Esophagus muscularis mucosa (tissue), 4 donors: ENCODE measurements around the gene RGS18.

Experiments
- CTCF ChIP-seq, 3 experiments: fragments of 200-600 bp in 2 of 3; fragments of 450-650 bp in 1 of 3; sonication (generic) in 2 of 3; IDR thresholded peaks; one replicate each; pipeline ENCODE4 v1.5.1; 2017 to 2019; ENCODE audit warnings: antibody characterized with exemption in 3 of 3, mild to moderate bottlenecking in 2 of 3, moderate library complexity in 1 of 3
- EP300 ChIP-seq: sonication (generic); formaldehyde crosslinking; IDR thresholded peaks from one replicate; pipeline ENCODE4 v1.6.1; 2017; ENCODE audit warnings: antibody characterized with exemption
- POLR2A ChIP-seq: fragments of 450-650 bp; IDR thresholded peaks from one replicate; pipeline ENCODE4 v1.6.1; 2017; ENCODE audit warnings: antibody characterized with exemption, moderate library complexity, mild to moderate bottlenecking, low read depth
- POLR2AphosphoS5 ChIP-seq, 2 donors: sonication (generic); formaldehyde crosslinking; IDR thresholded peaks; one replicate each; pipeline ENCODE4 v1.6.1; 2017; ENCODE audit warnings: antibody characterized with exemption in 2 of 2

- TF ChIP-seq CTCF (IDR thresholded peaks at IDR 0.05) (no peak), EP300 (no peak), POLR2AphosphoS5 (IDR thresholded peaks at IDR 0.05) (no peak), POLR2A (no peak)
Measured at GRCh38 chr1:192122668-192123067, 35.6 kb upstream of the RGS18 start.
